ENCODE data around the gene KRTDAP. TPM values are rescaled to one million over a fixed set of nuclear protein-coding genes. Genes with fewer than 3 reads are reported as not detected.

The KRTDAP gene
- total RNA-seq, 1 experiment from 2014 or later: 1.7 TPM

- TF ChIP-seq GABPB1 (CRISPR knock-in tag; IDR thresholded peaks at IDR 0.05): no peak
- no peak for TF ChIP-seq OVOL2 (CRISPR knock-in tag; IDR thresholded peaks at IDR 0.05; ENCODE audit: borderline replicate concordance)
- no peak for TF ChIP-seq JAZF1 (CRISPR knock-in tag; IDR thresholded peaks at IDR 0.05)
- TF ChIP-seq, protein P1, sequence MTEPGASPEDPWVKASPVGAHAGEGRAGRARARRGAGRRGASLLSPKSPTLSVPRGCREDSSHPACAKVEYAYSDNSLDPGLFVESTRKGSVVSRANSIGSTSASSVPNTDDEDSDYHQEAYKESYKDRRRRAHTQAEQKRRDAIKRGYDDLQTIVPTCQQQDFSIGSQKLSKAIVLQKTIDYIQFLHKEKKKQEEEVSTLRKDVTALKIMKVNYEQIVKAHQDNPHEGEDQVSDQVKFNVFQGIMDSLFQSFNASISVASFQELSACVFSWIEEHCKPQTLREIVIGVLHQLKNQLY (CRISPR knock-in tag; IDR thresholded peaks at IDR 0.05): no peak
- no peak for ATAC-seq
- peaks cover 5% of the 10 kb centered on the region for H3K27me3 Mint-ChIP-seq (ENCODE audit: low read depth)
- H3K4me3 Mint-ChIP-seq: no peak overlapping the region
- no peak overlapping the region for H3K27ac Mint-ChIP-seq
- POLR2A ChIA-PET: interaction anchor here (0.6 kb wide), 1 partner anchor 615 kb away, joined by 4 read pairs; no protein-coding TSS in a partner anchor
- H3K36me3 Mint-ChIP-seq: no peaks in the 10 kb centered on the region
- no peak for DNase-seq (ENCODE audit: low spot score)
- no peaks in the 10 kb centered on the region for H3K9me3 Mint-ChIP-seq
- peaks cover 9% of the 10 kb centered on the region for H3K4me1 Mint-ChIP-seq
- CTCF ChIA-PET: no interaction called here
Measured at GRCh38 chr19:35444735-35445134, 45.5 kb downstream of the KRTDAP start.

DNA sequence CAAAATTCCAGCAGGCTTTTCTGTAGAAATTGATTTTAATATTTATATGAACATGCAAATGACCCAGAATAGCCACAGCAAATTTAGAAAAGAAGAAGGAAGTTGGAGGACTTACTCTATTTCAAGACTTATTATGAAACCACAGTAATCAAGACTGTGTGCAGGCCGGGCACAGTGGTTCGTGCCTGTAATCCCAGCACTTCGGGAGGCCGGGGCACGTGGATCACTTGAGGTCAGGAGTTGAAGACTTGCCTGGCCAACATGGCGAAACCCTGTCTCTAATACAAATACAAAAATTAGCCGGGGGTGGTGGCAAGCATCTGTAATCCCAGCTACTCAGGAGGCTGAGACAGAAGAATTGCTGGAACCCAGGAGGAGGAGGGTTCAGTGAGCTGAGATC is 48.2 kb downstream of the KRTDAP start:
- ChIA-PET CTCF (interaction anchor here (1.4 kb wide), 1 partner anchor 90 kb away, joined by 5 read pairs; no protein-coding TSS in a partner anchor), POLR2A (no interaction called here)
- Mint-ChIP-seq H3K9me3 (no peaks in the 10 kb centered on the region), H3K4me1 (no peaks in the 10 kb centered on the region), H3K4me3 (no peak overlapping the region), H3K36me3 (no peaks in the 10 kb centered on the region), H3K27me3 (ENCODE audit: low read depth) (peaks cover 10% of the 10 kb centered on the region), H3K27ac (no peak overlapping the region)
- no peak for DNase-seq (ENCODE audit: low spot score)
- no peak for TF ChIP-seq ZBTB21 (CRISPR knock-in tag; IDR thresholded peaks at IDR 0.05; ENCODE audit: borderline replicate concordance)
- TF ChIP-seq, protein P1 (CRISPR knock-in tag; IDR thresholded peaks at IDR 0.05): no peak
- no peak for TF ChIP-seq SMAD4 (CRISPR knock-in tag; IDR thresholded peaks at IDR 0.05)
- TF ChIP-seq, protein P2, sequence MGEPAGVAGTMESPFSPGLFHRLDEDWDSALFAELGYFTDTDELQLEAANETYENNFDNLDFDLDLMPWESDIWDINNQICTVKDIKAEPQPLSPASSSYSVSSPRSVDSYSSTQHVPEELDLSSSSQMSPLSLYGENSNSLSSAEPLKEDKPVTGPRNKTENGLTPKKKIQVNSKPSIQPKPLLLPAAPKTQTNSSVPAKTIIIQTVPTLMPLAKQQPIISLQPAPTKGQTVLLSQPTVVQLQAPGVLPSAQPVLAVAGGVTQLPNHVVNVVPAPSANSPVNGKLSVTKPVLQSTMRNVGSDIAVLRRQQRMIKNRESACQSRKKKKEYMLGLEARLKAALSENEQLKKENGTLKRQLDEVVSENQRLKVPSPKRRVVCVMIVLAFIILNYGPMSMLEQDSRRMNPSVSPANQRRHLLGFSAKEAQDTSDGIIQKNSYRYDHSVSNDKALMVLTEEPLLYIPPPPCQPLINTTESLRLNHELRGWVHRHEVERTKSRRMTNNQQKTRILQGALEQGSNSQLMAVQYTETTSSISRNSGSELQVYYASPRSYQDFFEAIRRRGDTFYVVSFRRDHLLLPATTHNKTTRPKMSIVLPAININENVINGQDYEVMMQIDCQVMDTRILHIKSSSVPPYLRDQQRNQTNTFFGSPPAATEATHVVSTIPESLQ (CRISPR knock-in tag; IDR thresholded peaks at IDR 0.05): no peak
- TF ChIP-seq ZNF263 (CRISPR knock-in tag; IDR thresholded peaks at IDR 0.05; ENCODE audit: low read depth): no peak
- TF ChIP-seq AR (CRISPR knock-in tag; IDR thresholded peaks at IDR 0.05): no peak
- TF ChIP-seq HMGXB4 (CRISPR knock-in tag; IDR thresholded peaks at IDR 0.05): no peak
- ATAC-seq: no peak

- ATAC-seq (no peak), DNase-seq (ENCODE audit: low spot score) (no peak)
- Mint-ChIP-seq H3K9me3 (no peaks in the 10 kb centered on the region), H3K36me3 (no peaks in the 10 kb centered on the region), H3K4me3 (no peak overlapping the region), H3K27me3 (ENCODE audit: low read depth) (peaks cover 5% of the 10 kb centered on the region), H3K4me1 (no peaks in the 10 kb centered on the region), H3K27ac (no peak overlapping the region)
- CTCF ChIA-PET: no interaction called here
- POLR2A ChIA-PET: no interaction called here
- TF ChIP-seq TEAD1 (CRISPR knock-in tag; IDR thresholded peaks at IDR 0.05) (no peak), SP1 (CRISPR knock-in tag; conservative IDR thresholded peaks at IDR 0.05) (no peak), RELA (CRISPR knock-in tag; IDR thresholded peaks at IDR 0.05; ENCODE audit: borderline replicate concordance) (no peak), HMGXB4 (CRISPR knock-in tag; IDR thresholded peaks at IDR 0.05) (no peak), AFF4 (CRISPR knock-in tag; IDR thresholded peaks at IDR 0.05; ENCODE audit: borderline replicate concordance) (no peak), ETV6 (CRISPR knock-in tag; IDR thresholded peaks at IDR 0.05) (no peak), MXD4 (CRISPR knock-in tag; IDR thresholded peaks at IDR 0.05; ENCODE audit: borderline replicate concordance) (no peak), ZNF396 (CRISPR knock-in tag; IDR thresholded peaks at IDR 0.05; ENCODE audit: borderline replicate concordance) (no peak)
Measured at GRCh38 chr19:35439921-35440320, 50.3 kb downstream of the KRTDAP start.
